GM12878 (cell line): ENCODE results near the gene PHF20. TPM values are rescaled to one million over a fixed set of nuclear protein-coding genes. Genes with fewer than 3 reads are reported as not detected.

ENCODE experiments used
- ATAC-seq: fragments of 200-7000 bp; cut with Tn5 transposase; 3 replicates; pipeline ENCODE4 v1.9.1; 2020; ENCODE audit warnings: mild to moderate bottlenecking, moderate library complexity
- BruUV-seq: library from RNA; stranded (reverse); fragments of 400-500 nt; replicated peaks from 2 replicates; lab custom pipeline; 2021; lab: Mats Ljungman, UMichigan
- CTCF ChIA-PET: fragments of 300-600 bp; sonication (Branson Sonifier 250); formaldehyde crosslinking; extraction: SDS; loops from one replicate; lab custom pipeline; 2021; ENCODE audit warnings: inconsistent platforms; lab: Yijun Ruan, JAX
- POLR2A ChIA-PET: fragments of 350-600 bp; formaldehyde crosslinking; extraction: SDS; loops from one replicate; lab custom pipeline; 2021; ENCODE audit warnings: inconsistent platforms; lab: Charles Lee
- RAD21 ChIA-PET: fragments of 300-600 bp; sonication (Branson Sonifier 250); formaldehyde crosslinking; loops from one replicate; lab custom pipeline; 2023; ENCODE audit warnings: antibody characterized with exemption; ENCODE audit not compliant: unreplicated experiment; lab: Charles Lee
- SMC1A ChIA-PET: fragments of 300-600 bp; sonication (Branson Sonifier 250); formaldehyde crosslinking; loops from one replicate; lab custom pipeline; 2023; ENCODE audit not compliant: unreplicated experiment, uncharacterized antibody; lab: Charles Lee
- DNase-seq: peaks from one replicate; pipeline ENCODE4 v3.0.0-alpha.2; 2011; ENCODE audit warnings: low read depth, low spot score
- FAIRE-seq: peaks from 3 replicates; lab custom pipeline; 2011; peaks lifted over from hg19 to GRCh38; lab: Jason Lieb, UNC
- H2AFZ ChIP-seq: 2 replicates; pipeline ENCODE4 v1.6.0; 2011; ENCODE audit warnings: low read depth, low read length, control low read depth; ENCODE audit not compliant: control insufficient read depth
- H3K27ac ChIP-seq: 2 replicates; pipeline ENCODE4 v1.5.1; 2011; ENCODE audit warnings: control low read depth; ENCODE audit not compliant: control insufficient read depth, insufficient read depth
- H3K27me3 ChIP-seq, 2 experiments: replicated peaks in 1 of 2; 2 replicates each; pipeline versions ENCODE4 v1.6.0 to v1.6.1; 2011; ENCODE audit warnings: low read length in 1 of 2; ENCODE audit not compliant: control insufficient read depth in 2 of 2, insufficient read depth in 2 of 2
- H3K36me3 ChIP-seq, 2 experiments: 2 replicates each; pipeline ENCODE4 v1.5.1; 2011; ENCODE audit warnings: low read length in 1 of 2; ENCODE audit not compliant: control insufficient read depth in 2 of 2, insufficient read depth in 2 of 2
- H3K4me1 ChIP-seq: 2 replicates; pipeline ENCODE4 v1.6.1; 2011; ENCODE audit warnings: mild to moderate bottlenecking, low read length, moderate library complexity, mixed read lengths; ENCODE audit not compliant: control insufficient read depth, insufficient read depth
- H3K4me2 ChIP-seq: 2 replicates; pipeline ENCODE4 v1.6.0; 2011; ENCODE audit warnings: control low read depth; ENCODE audit not compliant: control insufficient read depth, insufficient read depth
- H3K4me3 ChIP-seq: fragments of 200-600 bp; sonication (generic); 2 replicates; pipeline ENCODE4 v1.5.1; 2016
- H3K79me2 ChIP-seq: 2 replicates; pipeline ENCODE4 v1.6.0; 2011; ENCODE audit warnings: low read length; ENCODE audit not compliant: control insufficient read depth, insufficient read depth
- H3K9ac ChIP-seq: 2 replicates; pipeline ENCODE4 v1.8.0; 2011; ENCODE audit warnings: low read length, control low read depth, mixed read lengths; ENCODE audit not compliant: control insufficient read depth, insufficient read depth
- H3K9me3 ChIP-seq: replicated peaks from 3 replicates; pipeline ENCODE4 v1.5.1; 2011; ENCODE audit warnings: mild to moderate bottlenecking, low read length; ENCODE audit not compliant: control insufficient read depth, insufficient read depth
- H4K20me1 ChIP-seq: 2 replicates; pipeline ENCODE4 v1.6.0; 2011; ENCODE audit not compliant: control insufficient read depth, insufficient read depth
- BHLHE40 ChIP-seq, 2 experiments: fragments of 450-650 bp in 1 of 2; IDR thresholded peaks; 2 replicates each; pipeline ENCODE4 v1.6.1; 2011 to 2017; ENCODE audit warnings: low read depth in 2 of 2, borderline replicate concordance in 1 of 2, improper control_type of control experiment in 1 of 2, low read length in 1 of 2, mild to moderate bottlenecking in 1 of 2
- CBX5 ChIP-seq: sonication (generic); IDR thresholded peaks from 2 replicates; pipeline ENCODE4 v1.6.1; 2016; ENCODE audit warnings: low read depth, moderate library complexity, mild to moderate bottlenecking, inconsistent platforms
- MTA2 ChIP-seq: fragments of 450-650 bp; IDR thresholded peaks from 2 replicates; pipeline ENCODE4 v1.6.1; 2016; ENCODE audit warnings: low read depth, mild to moderate bottlenecking, moderate library complexity
- NFYB ChIP-seq: IDR thresholded peaks from 2 replicates; pipeline ENCODE4 v1.6.1; 2011; ENCODE audit warnings: low read depth, mild to moderate bottlenecking, low read length, improper control_type of control experiment, moderate library complexity; ENCODE audit not compliant: insufficient read depth
- TCF3 ChIP-seq: IDR thresholded peaks from 2 replicates; pipeline ENCODE4 v1.6.1; 2012; ENCODE audit warnings: low read depth, mild to moderate bottlenecking, low read length, borderline replicate concordance; ENCODE audit not compliant: insufficient read depth
- ZNF207 ChIP-seq: fragments of 450-650 bp; IDR thresholded peaks from 2 replicates; pipeline ENCODE4 v1.6.1; 2014; ENCODE audit warnings: antibody characterized with exemption, mild to moderate bottlenecking, borderline replicate concordance
- ZNF274 ChIP-seq: IDR thresholded peaks from one replicate; pipeline ENCODE4 v1.8.0; 2011; ENCODE audit not compliant: insufficient read length, insufficient read depth
- WGBS: methylation state at CpG from one replicate; pipeline ENCODE4 v1.1.6; 2016; ENCODE audit warnings: low lambda C conversion rate; ENCODE audit not compliant: insufficient replicate concordance, insufficient coverage; ENCODE audit errors: missing lambda C conversion rate; 5-methylcytosine and 5-hydroxymethylcytosine counted together
- in situ Hi-C: fragments of 300-500 bp; cut with MboI; formaldehyde crosslinking; loops from 9 replicates; pipeline ENCODE4 v1.14.3; 2018; ENCODE audit warnings: mixed read lengths
- intact Hi-C: fragments of 100-400 bp; cut with micrococcal nuclease; formaldehyde crosslinking; loops from one replicate; pipeline ENCODE4 v1.14.2; 2022; ENCODE audit not compliant: unreplicated experiment
- polyA plus RNA-seq, 11 experiments: library from polyadenylated mRNA; depleted of rRNA in 4 of 11; unstranded in 6 of 11; stranded (reverse) in 5 of 11; fragments of >200 nt; fragmentation: Nextera tagmentation in 4 of 11; fragmentation: Illumina TruSeq in 1 of 11; extraction: Ambion mirVana in 4 of 11; extraction: Trizol in 1 of 11; gene quantifications; 1 replicate in 1 of 11; 2 replicates in 10 of 11; pipeline versions ENCODE4 v1.2.1 to v1.2.3, GENCODE V29; 2011 to 2016; ENCODE audit warnings: inconsistent platforms in 2 of 11, missing spikeins in 2 of 11, low read depth in 1 of 11
- total RNA-seq, 4 experiments: library from RNA; depleted of rRNA in 3 of 4; stranded (reverse); fragments of >200 nt in 3 of 4; fragmentation: Illumina TruSeq in 1 of 4; extraction: Trizol in 1 of 4; gene quantifications; 2 replicates each; pipeline versions ENCODE4 v1.2.1 to v1.2.3, GENCODE V29; 2013 to 2021
- TF ChIP-seq, protein P1 (sequence below): fragments of 450-650 bp; IDR thresholded peaks from 2 replicates; pipeline ENCODE4 v1.6.1; 2018; ENCODE audit warnings: mild to moderate bottlenecking, low read depth, moderate library complexity; ENCODE audit not compliant: partially characterized antibody
- TF ChIP-seq, protein P2 (sequence below): fragments of 450-650 bp; IDR thresholded peaks from 2 replicates; pipeline ENCODE4 v1.6.1; 2016; ENCODE audit warnings: mild to moderate bottlenecking
- TF ChIP-seq, protein P3 (sequence below): IDR thresholded peaks from 2 replicates; pipeline ENCODE4 v1.6.1; 2011; ENCODE audit warnings: low read depth, mild to moderate bottlenecking, low read length, moderate library complexity, borderline replicate concordance; ENCODE audit errors: extremely low read depth
- TF ChIP-seq, protein P4 (sequence below): IDR thresholded peaks from 2 replicates; pipeline ENCODE4 v1.6.1; 2011; ENCODE audit warnings: mild to moderate bottlenecking, low read depth, low read length, moderate library complexity; ENCODE audit not compliant: insufficient replicate concordance
- TF ChIP-seq, protein P5 (sequence below): fragments of 450-650 bp; formaldehyde crosslinking; IDR thresholded peaks from 2 replicates; pipeline ENCODE4 v1.4.0; 2022; ENCODE audit warnings: mild to moderate bottlenecking, moderate library complexity

PHF20 gene
- total and polyA plus RNA-seq, 10 of the 15 experiments (the other 5 are each of a cell fraction or from before 2014, with no cell fraction given): 31.6 to 91.2 (median 46.8) TPM

DNA sequence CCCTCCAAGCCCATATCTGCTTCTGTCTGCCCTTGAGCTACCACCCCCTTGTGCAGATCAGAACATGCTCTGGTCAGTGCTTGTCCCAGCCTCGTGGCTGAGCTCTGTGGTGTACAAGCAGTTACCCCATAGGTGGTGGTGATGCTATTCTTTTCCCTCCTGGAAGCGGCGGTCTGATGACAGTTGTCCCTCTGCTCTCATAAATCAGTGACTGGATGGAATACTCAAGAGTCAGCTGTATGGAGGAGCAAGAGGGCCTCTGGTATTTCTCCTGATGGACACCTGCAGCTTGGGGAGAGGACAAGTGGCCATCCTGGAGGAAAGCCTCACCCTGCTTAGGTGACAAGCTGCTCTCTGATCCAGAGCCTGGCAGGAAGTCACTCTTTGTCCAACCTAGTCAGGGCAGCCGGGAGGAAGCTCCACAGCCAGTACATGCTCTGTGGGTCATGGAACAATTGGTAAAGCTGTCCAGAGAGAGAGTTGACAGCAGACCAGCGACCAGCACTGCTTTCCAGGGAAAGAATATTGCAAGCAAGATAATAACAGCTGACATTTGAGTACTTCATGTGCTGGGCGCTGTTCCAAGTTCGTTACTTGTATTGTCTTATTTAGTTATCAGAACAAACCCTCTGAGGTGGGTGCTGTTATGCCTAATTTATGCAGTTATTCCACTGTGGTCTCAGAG lies 135.3 kb downstream of the PHF20 start:
- CTCF ChIA-PET: interaction anchor here (1.3 to 1.5 kb wide), 2 partner anchors 9 to 84 kb away, joined by 3 to 4 read pairs; no protein-coding TSS in a partner anchor
- Histone ChIP-seq H3K27ac (no peak overlapping the region), H4K20me1 (peaks cover 1% of the 10 kb centered on the region; the same call in 1 of the 2 replicates), H3K27me3 (no peaks in the 10 kb centered on the region), H3K9ac (no peak overlapping the region), H3K4me2 (no peak overlapping the region), H2AFZ (no peak overlapping the region), H3K4me1 (peaks cover 22% of the 10 kb centered on the region), H3K9me3 (no peaks in the 10 kb centered on the region), H3K79me2 (no peaks in the 10 kb centered on the region), H3K4me3 (no peak overlapping the region), H3K36me3 (peaks cover 2 to 7% of the 10 kb centered on the region in 2 experiments; a peak in 2 of 4 replicates)
- BruUV-seq: no TSS peak
- SMC1A ChIA-PET: no interaction called here
- FAIRE-seq (no peak), DNase-seq (no peak), ATAC-seq (no peak)
- WGBS: 86% methylated on average over 7 of the region's 7 CpGs
- in situ Hi-C loops (no loop called here), intact Hi-C loops (no loop called here)
- RAD21 ChIA-PET: no interaction called here
- POLR2A ChIA-PET: no interaction called here
- TF ChIP-seq, protein P1, sequence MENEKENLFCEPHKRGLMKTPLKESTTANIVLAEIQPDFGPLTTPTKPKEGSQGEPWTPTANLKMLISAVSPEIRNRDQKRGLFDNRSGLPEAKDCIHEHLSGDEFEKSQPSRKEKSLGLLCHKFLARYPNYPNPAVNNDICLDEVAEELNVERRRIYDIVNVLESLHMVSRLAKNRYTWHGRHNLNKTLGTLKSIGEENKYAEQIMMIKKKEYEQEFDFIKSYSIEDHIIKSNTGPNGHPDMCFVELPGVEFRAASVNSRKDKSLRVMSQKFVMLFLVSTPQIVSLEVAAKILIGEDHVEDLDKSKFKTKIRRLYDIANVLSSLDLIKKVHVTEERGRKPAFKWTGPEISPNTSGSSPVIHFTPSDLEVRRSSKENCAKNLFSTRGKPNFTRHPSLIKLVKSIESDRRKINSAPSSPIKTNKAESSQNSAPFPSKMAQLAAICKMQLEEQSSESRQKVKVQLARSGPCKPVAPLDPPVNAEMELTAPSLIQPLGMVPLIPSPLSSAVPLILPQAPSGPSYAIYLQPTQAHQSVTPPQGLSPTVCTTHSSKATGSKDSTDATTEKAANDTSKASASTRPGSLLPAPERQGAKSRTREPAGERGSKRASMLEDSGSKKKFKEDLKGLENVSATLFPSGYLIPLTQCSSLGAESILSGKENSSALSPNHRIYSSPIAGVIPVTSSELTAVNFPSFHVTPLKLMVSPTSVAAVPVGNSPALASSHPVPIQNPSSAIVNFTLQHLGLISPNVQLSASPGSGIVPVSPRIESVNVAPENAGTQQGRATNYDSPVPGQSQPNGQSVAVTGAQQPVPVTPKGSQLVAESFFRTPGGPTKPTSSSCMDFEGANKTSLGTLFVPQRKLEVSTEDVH: no peak
- TF ChIP-seq BHLHE40 (IDR thresholded peaks at IDR 0.05; ENCODE audit: borderline replicate concordance in 1 of 2, low read depth in 2 of 2, low read length in 1 of 2) (no peak), ZNF274 (no peak), MTA2 (no peak), NFYB (no peak), ZNF207 (no peak), TCF3 (no peak), CBX5 (no peak)
- TF ChIP-seq, protein P2, sequence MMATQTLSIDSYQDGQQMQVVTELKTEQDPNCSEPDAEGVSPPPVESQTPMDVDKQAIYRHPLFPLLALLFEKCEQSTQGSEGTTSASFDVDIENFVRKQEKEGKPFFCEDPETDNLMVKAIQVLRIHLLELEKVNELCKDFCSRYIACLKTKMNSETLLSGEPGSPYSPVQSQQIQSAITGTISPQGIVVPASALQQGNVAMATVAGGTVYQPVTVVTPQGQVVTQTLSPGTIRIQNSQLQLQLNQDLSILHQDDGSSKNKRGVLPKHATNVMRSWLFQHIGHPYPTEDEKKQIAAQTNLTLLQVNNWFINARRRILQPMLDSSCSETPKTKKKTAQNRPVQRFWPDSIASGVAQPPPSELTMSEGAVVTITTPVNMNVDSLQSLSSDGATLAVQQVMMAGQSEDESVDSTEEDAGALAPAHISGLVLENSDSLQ: no peak
- TF ChIP-seq, protein P3, sequence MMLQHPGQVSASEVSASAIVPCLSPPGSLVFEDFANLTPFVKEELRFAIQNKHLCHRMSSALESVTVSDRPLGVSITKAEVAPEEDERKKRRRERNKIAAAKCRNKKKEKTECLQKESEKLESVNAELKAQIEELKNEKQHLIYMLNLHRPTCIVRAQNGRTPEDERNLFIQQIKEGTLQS: no peak
- TF ChIP-seq, protein P4, sequence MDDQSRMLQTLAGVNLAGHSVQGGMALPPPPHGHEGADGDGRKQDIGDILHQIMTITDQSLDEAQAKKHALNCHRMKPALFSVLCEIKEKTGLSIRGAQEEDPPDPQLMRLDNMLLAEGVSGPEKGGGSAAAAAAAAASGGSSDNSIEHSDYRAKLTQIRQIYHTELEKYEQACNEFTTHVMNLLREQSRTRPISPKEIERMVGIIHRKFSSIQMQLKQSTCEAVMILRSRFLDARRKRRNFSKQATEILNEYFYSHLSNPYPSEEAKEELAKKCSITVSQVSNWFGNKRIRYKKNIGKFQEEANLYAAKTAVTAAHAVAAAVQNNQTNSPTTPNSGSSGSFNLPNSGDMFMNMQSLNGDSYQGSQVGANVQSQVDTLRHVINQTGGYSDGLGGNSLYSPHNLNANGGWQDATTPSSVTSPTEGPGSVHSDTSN: no peak
- TF ChIP-seq, protein P5, sequence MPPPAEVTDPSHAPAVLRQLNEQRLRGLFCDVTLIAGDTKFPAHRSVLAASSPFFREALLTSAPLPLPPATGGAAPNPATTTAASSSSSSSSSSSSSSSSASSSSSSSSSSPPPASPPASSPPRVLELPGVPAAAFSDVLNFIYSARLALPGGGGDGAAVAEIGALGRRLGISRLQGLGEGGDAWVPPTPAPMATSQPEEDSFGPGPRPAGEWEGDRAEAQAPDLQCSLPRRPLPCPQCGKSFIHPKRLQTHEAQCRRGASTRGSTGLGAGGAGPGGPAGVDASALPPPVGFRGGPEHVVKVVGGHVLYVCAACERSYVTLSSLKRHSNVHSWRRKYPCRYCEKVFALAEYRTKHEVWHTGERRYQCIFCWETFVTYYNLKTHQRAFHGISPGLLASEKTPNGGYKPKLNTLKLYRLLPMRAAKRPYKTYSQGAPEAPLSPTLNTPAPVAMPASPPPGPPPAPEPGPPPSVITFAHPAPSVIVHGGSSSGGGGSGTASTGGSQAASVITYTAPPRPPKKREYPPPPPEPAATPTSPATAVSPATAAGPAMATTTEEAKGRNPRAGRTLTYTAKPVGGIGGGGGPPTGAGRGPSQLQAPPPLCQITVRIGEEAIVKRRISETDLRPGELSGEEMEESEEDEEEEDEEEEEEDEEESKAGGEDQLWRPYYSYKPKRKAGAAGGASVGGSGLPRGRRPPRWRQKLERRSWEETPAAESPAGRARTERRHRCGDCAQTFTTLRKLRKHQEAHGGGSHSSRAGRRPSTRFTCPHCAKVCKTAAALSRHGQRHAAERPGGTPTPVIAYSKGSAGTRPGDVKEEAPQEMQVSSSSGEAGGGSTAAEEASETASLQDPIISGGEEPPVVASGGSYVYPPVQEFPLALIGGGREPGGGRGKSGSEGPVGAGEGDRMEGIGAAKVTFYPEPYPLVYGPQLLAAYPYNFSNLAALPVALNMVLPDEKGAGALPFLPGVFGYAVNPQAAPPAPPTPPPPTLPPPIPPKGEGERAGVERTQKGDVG (CRISPR knock-in tag): no peak
